SH-SY5Y (cell line): Measurements from ENCODE around the gene SMIM28.

ENCODE experiments used
- GATA2 ChIP-seq: IDR thresholded peaks from 2 replicates; pipeline ENCODE4 v1.6.1; 2011; ENCODE audit warnings: mild to moderate bottlenecking, low read depth, low read length
- GATA3 ChIP-seq: IDR thresholded peaks from 2 replicates; pipeline ENCODE4 v1.6.1; 2011; ENCODE audit warnings: low read depth, mild to moderate bottlenecking, low read length, moderate library complexity

- TF ChIP-seq GATA2 (no peak), GATA3 (no peak)
These were observed 16.4 kb downstream of the SMIM28 start for GRCh38 chr6:138393871-138394783.
